ENCODE measurements around the gene CHST13.

The CHST13 gene

GRCh38 chr3:126540951-126541627 lies 17.1 kb downstream of the CHST13 start:
- DNase-seq (ENCODE audit: low read depth, low spot score), result no peak

- DNase-seq (ENCODE audit: low read depth, low spot score), result no peak
Measured at GRCh38 chr3:126541628-126542339, 17.8 kb downstream of the CHST13 start.

- DNase-seq (ENCODE audit: low read depth, low spot score), result no peak
Measured at GRCh38 chr3:126542340-126543241, 18.6 kb downstream of the CHST13 start.

- DNase-seq (ENCODE audit: low read depth, low spot score), result no peak
Measured at GRCh38 chr3:126543457-126544061, 19.6 kb downstream of the CHST13 start.

- no peak for DNase-seq (ENCODE audit: low read depth, low spot score)
Measured at GRCh38 chr3:126544596-126545281, 20.8 kb downstream of the CHST13 start.

GRCh38 chr3:126545544-126545943 lies 21.6 kb downstream of the CHST13 start:
- DNase-seq (ENCODE audit: low read depth, low spot score), result no peak

GRCh38 chr3:126546013-126546412 lies 22.1 kb downstream of the CHST13 start:
- DNase-seq (ENCODE audit: low read depth, low spot score), result no peak

- DNase-seq (ENCODE audit: low read depth, low spot score), result no peak
Measured at GRCh38 chr3:126546549-126547239, 22.7 kb downstream of the CHST13 start.

GRCh38 chr3:126547721-126548120 lies 23.8 kb downstream of the CHST13 start:
- DNase-seq (ENCODE audit: low read depth, low spot score), result no peak

GRCh38 chr3:126548556-126549466 lies 24.9 kb downstream of the CHST13 start:
- no peak for DNase-seq (ENCODE audit: low read depth, low spot score)

GRCh38 chr3:126549861-126550487 lies 26.0 kb downstream of the CHST13 start:
- DNase-seq (ENCODE audit: low read depth, low spot score), result no peak

- no peak for DNase-seq (ENCODE audit: low read depth, low spot score)
Measured at GRCh38 chr3:126550488-126551051, 26.6 kb downstream of the CHST13 start.

GRCh38 chr3:126551121-126551838 lies 27.3 kb downstream of the CHST13 start:
- no peak for DNase-seq (ENCODE audit: low read depth, low spot score)

- no peak for DNase-seq (ENCODE audit: low read depth, low spot score)
Measured at GRCh38 chr3:126551839-126552687, 28.1 kb downstream of the CHST13 start.

GRCh38 chr3:126552688-126553283 lies 28.8 kb downstream of the CHST13 start:
- no peak for DNase-seq (ENCODE audit: low read depth, low spot score)

- no peak for DNase-seq (ENCODE audit: low read depth, low spot score)
Measured at GRCh38 chr3:126553284-126554084, 29.5 kb downstream of the CHST13 start.

Data from activated naive CD8-positive, alpha-beta T cell treated with anti-CD3 and anti-CD28 coated beads, Interleukin-2, amount 50 U/mL, for 16 hours (primary cell).